Vagina (tissue), 2 donors: Measurements from ENCODE around the gene ETV5.

Experiments
- POLR2A ChIP-seq, 2 donors: fragments of 450-650 bp; IDR thresholded peaks; one replicate each; pipeline ENCODE4 v1.6.1; 2017; ENCODE audit warnings: antibody characterized with exemption in 2 of 2, mild to moderate bottlenecking in 2 of 2, moderate library complexity in 2 of 2
- POLR2AphosphoS5 ChIP-seq, 2 donors: sonication (generic); formaldehyde crosslinking; IDR thresholded peaks; one replicate each; pipeline ENCODE4 v1.9.0; 2017; ENCODE audit warnings: antibody characterized with exemption in 2 of 2, mild to moderate bottlenecking in 2 of 2, low read depth in 1 of 2; ENCODE audit not compliant: insufficient read depth in 1 of 2
- TF ChIP-seq, protein P1 (sequence below), 3 experiments: fragments of 450-650 bp in 2 of 3; fragments of 200-600 bp in 1 of 3; sonication (generic) in 1 of 3; IDR thresholded peaks; one replicate each; pipeline ENCODE4 v1.5.1; 2017 to 2019; ENCODE audit warnings: antibody characterized with exemption in 3 of 3, mild to moderate bottlenecking in 2 of 3, moderate library complexity in 2 of 3

DNA sequence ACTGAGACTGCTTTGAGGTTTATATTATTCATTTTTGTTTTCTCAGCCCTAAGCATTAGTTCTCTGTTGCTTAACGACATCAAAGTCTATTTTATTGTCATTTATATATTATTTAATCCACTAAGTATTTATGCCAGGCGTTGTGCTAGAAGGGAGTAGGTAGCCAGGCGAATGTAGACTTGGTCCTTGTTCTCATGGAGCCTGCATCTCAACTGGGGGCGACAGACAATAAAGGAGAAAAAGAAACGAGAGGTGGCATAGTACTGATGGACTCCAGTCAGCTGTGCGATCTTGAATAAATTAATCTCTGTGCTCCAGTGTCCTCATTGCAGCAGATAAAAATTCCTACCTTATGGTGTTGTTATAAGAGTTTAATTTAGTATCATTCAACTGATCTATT, 49.7 kb downstream of the ETV5 start:
- TF ChIP-seq, protein P1, sequence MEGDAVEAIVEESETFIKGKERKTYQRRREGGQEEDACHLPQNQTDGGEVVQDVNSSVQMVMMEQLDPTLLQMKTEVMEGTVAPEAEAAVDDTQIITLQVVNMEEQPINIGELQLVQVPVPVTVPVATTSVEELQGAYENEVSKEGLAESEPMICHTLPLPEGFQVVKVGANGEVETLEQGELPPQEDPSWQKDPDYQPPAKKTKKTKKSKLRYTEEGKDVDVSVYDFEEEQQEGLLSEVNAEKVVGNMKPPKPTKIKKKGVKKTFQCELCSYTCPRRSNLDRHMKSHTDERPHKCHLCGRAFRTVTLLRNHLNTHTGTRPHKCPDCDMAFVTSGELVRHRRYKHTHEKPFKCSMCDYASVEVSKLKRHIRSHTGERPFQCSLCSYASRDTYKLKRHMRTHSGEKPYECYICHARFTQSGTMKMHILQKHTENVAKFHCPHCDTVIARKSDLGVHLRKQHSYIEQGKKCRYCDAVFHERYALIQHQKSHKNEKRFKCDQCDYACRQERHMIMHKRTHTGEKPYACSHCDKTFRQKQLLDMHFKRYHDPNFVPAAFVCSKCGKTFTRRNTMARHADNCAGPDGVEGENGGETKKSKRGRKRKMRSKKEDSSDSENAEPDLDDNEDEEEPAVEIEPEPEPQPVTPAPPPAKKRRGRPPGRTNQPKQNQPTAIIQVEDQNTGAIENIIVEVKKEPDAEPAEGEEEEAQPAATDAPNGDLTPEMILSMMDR (IDR thresholded peaks at IDR 0.05), result no peak
- no peak for TF ChIP-seq POLR2A (IDR thresholded peaks at IDR 0.05)
- no peak for TF ChIP-seq POLR2AphosphoS5 (IDR thresholded peaks at IDR 0.05; ENCODE audit: insufficient read depth in 1 of 2, low read depth in 1 of 2)
